Measurements from ENCODE around the gene BTBD9.

Gene BTBD9

GRCh38 chr6:38195113-38195635 is 444.6 kb downstream of the BTBD9 start:
- no peak for TF ChIP-seq CTCF (IDR thresholded peaks at IDR 0.05; ENCODE audit: low read depth, low read length, missing control alignments)
- in situ Hi-C loops (cut with HindIII; ENCODE audit: low sequenced_read_pairs), result no loop called here
- H3K4me3 ChIP-seq (ENCODE audit: low read depth, low read length), result no peak overlapping the region
- DNase-seq (ENCODE audit: low read depth), result no peak

DNA sequence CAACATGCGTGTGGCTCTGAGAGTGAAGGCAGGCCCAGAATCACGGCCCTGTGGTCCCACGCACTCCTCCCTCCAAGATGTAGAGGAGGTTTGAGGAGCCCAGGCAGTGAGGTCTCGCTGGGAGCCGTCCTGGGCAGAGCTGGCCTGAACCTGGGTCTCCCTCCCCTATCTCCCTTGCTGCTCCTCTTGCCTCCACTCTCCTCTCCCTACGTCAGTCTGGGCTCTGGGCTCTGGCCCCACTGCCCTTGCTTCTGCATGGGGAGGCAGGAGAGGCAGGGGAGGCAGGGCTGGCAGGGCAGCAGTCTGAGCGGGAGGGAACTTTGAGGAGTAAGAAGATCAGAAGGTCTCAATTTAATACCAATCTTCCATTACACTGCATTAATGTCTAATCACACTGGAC is 445.1 kb downstream of the BTBD9 start:
- no peak for DNase-seq (ENCODE audit: low read depth)
- TF ChIP-seq CTCF (IDR thresholded peaks at IDR 0.05; ENCODE audit: low read depth, low read length, missing control alignments), result no peak
- no peak overlapping the region for H3K4me3 ChIP-seq (ENCODE audit: low read depth, low read length)
- in situ Hi-C loops (cut with HindIII; ENCODE audit: low sequenced_read_pairs), result no loop called here

- H3K4me3 ChIP-seq (ENCODE audit: low read depth, low read length), result no peak overlapping the region
- in situ Hi-C loops (cut with HindIII; ENCODE audit: low sequenced_read_pairs), result no loop called here
- DNase-seq (ENCODE audit: low read depth), result no peak
- no peak for TF ChIP-seq CTCF (IDR thresholded peaks at IDR 0.05; ENCODE audit: low read depth, low read length, missing control alignments)
Observed at GRCh38 chr6:38194282-38194572, 445.5 kb downstream of the BTBD9 start.

DNA sequence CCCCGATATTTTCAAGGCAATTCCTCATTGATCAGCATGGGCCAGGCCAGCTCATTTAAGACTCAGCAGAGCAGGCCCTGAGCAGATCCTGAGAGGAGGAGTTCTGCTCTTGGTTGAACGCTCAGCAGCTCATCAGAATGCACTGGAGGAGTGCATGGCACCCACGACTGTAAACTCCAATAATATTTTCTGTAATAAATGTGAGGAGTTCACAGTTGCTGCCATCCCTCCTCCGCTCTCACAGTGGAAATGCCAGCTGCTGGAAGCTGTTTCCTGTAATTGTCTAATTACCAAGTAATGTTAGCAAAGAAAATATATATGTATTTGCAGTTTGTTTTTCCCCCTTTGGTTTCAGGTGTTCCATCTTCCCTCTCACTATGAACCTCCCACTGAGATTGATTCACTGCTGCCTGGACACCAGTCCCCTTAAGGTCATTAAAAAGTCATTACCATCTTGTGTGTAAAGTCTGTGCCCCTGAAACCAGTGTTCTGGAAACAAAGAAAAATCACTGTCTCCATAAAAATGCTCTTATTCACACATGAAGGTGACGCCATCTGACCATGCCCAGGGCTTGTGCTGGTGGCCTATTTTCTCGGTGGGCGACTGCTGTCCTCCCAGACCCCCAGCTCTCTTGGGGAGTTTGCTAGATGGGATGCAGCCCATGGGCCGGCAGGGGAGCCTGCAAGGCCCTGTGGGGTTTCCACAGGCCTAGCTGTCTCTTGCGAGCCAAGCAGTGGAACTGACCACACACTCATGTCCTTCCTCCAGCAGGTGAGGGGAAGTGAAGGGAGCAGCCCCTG is 446.0 kb downstream of the BTBD9 start:
- in situ Hi-C loops (cut with HindIII; ENCODE audit: low sequenced_read_pairs), result no loop called here
- DNase-seq (ENCODE audit: low read depth), result no peak
- H3K4me3 ChIP-seq (ENCODE audit: low read depth, low read length), result no peak overlapping the region
- no peak for TF ChIP-seq CTCF (IDR thresholded peaks at IDR 0.05; ENCODE audit: low read depth, low read length, missing control alignments)

- no peak overlapping the region for H3K4me3 ChIP-seq (ENCODE audit: low read depth, low read length)
- in situ Hi-C loops (cut with HindIII; ENCODE audit: low sequenced_read_pairs), result no loop called here
- no peak for DNase-seq (ENCODE audit: low read depth)
- no peak for TF ChIP-seq CTCF (IDR thresholded peaks at IDR 0.05; ENCODE audit: low read depth, low read length, missing control alignments)
Observed at GRCh38 chr6:38193051-38193450, 446.7 kb downstream of the BTBD9 start.

DNA sequence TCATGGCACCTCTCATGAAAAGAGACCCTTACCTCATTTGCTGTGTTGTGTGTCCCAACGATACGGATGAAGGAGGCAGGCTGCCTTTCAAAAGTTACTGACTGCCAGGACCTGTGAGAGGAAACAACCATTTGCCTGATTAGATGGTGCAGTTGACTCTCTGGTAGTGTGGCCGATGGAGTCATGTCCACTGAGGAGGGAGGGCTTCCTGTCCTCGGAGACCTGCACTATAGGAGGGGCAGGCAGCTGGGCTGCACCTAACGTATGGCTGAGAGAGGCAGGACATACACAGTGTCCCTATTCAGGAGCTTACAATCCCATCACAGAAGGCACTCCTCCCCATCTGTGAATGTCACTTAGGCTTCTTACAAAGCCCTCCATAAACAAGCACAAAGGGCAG is 447.2 kb downstream of the BTBD9 start:
- no peak for DNase-seq (ENCODE audit: low read depth)
- in situ Hi-C loops (cut with HindIII; ENCODE audit: low sequenced_read_pairs), result no loop called here
- TF ChIP-seq CTCF (IDR thresholded peaks at IDR 0.05; ENCODE audit: low read depth, low read length, missing control alignments), result no peak
- H3K4me3 ChIP-seq (ENCODE audit: low read depth, low read length), result no peak overlapping the region
